Measurements from ENCODE around the gene MCMBP. TPM values are rescaled to one million over a fixed set of nuclear protein-coding genes. Genes with fewer than 3 reads are reported as not detected.
A peak's percentile ranks its signal among the peaks of the same experiment; 100 is the strongest.

MCMBP gene
- 10 to 100 TPM; 24.2 to 54.9 (median 41.8) TPM for total RNA-seq

GRCh38 chr10:119872610-119872859 is at the start of gene MCMBP:
MCMBP (minus strand) TSS chr10:119872843; CDS start chr10:119872584, 259 bp downstream.
- intact Hi-C loops (cut with DNase I), result no loop called here
- H3K27me3 ChIP-seq, result no peaks in the 10 kb centered on the region
- peak within 1 kb of the TSS; percentile 78 to 97 (median 92) for H3K4me3 ChIP-seq
- no peaks in the 10 kb centered on the region for H3K9me3 ChIP-seq
- peak in 2 of 4 donors; percentile 4 to 84 for TF ChIP-seq POLR2A (IDR thresholded peaks at IDR 0.05)
- no peak for TF ChIP-seq CTCF (IDR thresholded peaks at IDR 0.05)
- DNase-seq, result no peak
- H3K27ac ChIP-seq, result peak within 1 kb of the TSS; percentile 94 to 98 (median 96)
- H3K4me1 ChIP-seq, result peaks cover 6 to 40% (median 21%) of the 10 kb centered on the region in 3 donors
- H3K36me3 ChIP-seq, result no peaks in the 10 kb centered on the region
- WGBS, 2 donors, result no CpG with 5 or more reads among the region's 42 CpGs

- Histone ChIP-seq H3K9me3 (no peaks in the 10 kb centered on the region), H3K27ac (no peak overlapping the region), H3K4me1 (peaks cover 0 to 14% (median 0%) of the 10 kb centered on the region in 3 donors), H3K36me3 (peaks cover 6 to 100% (median 21%) of the 10 kb centered on the region in 3 donors), H3K27me3 (no peaks in the 10 kb centered on the region), H3K4me3 (no peak overlapping the region)
- TF ChIP-seq POLR2A (IDR thresholded peaks at IDR 0.05), result no peak
- TF ChIP-seq CTCF (IDR thresholded peaks at IDR 0.05), result no peak
- DNase-seq, result no peak
- intact Hi-C loops (cut with DNase I), result no loop called here
- WGBS, 2 donors, result 60 to 73% methylated on average over 1 of the region's 1 CpG
These were observed 47.2 kb upstream of the MCMBP start for GRCh38 chr10:119919826-119920225.

- Histone ChIP-seq H3K27ac (no peak overlapping the region), H3K36me3 (peaks cover 6 to 100% (median 21%) of the 10 kb centered on the region in 3 donors), H3K4me1 (peaks cover 0 to 15% (median 0%) of the 10 kb centered on the region in 3 donors), H3K4me3 (no peak overlapping the region), H3K27me3 (no peaks in the 10 kb centered on the region), H3K9me3 (no peaks in the 10 kb centered on the region)
- WGBS, 2 donors, result 87 to 98% methylated on average over 3 of the region's 3 CpGs
- TF ChIP-seq CTCF (IDR thresholded peaks at IDR 0.05), result no peak
- no peak for TF ChIP-seq POLR2A (IDR thresholded peaks at IDR 0.05)
- no peak for DNase-seq
- intact Hi-C loops (cut with DNase I), result no loop called here
These were observed 46.6 kb upstream of the MCMBP start for GRCh38 chr10:119919271-119919670.

GRCh38 chr10:119917777-119918176 is 45.1 kb upstream of the MCMBP start:
- Histone ChIP-seq H3K27ac (no peak overlapping the region), H3K4me1 (peaks cover 0 to 15% (median 0%) of the 10 kb centered on the region in 3 donors), H3K4me3 (no peak overlapping the region), H3K27me3 (no peaks in the 10 kb centered on the region), H3K36me3 (peaks cover 0 to 99% (median 21%) of the 10 kb centered on the region in 3 donors), H3K9me3 (no peaks in the 10 kb centered on the region)
- TF ChIP-seq POLR2A (IDR thresholded peaks at IDR 0.05), result no peak
- TF ChIP-seq CTCF (IDR thresholded peaks at IDR 0.05), result no peak
- DNase-seq, result no peak
- WGBS, 2 donors, result 79 to 87% methylated on average over 3 of the region's 3 CpGs
- intact Hi-C loops (cut with DNase I), result no loop called here

- H3K27me3 ChIP-seq, result no peaks in the 10 kb centered on the region
- intact Hi-C loops (cut with DNase I), result no loop called here
- TF ChIP-seq POLR2A (IDR thresholded peaks at IDR 0.05), result no peak
- no peak for TF ChIP-seq CTCF (IDR thresholded peaks at IDR 0.05)
- H3K4me3 ChIP-seq, result no peak overlapping the region
- peaks cover 0 to 9% (median 0%) of the 10 kb centered on the region in 3 donors for H3K4me1 ChIP-seq
- no peak for DNase-seq
- no peak overlapping the region for H3K27ac ChIP-seq
- no peaks in the 10 kb centered on the region for H3K9me3 ChIP-seq
- peaks cover 0 to 98% (median 6%) of the 10 kb centered on the region in 3 donors for H3K36me3 ChIP-seq
- WGBS, 2 donors, result 93 to 99% methylated on average over 6 of the region's 6 CpGs
These were observed 38.0 kb upstream of the MCMBP start for GRCh38 chr10:119910689-119911088.

Data from esophagus squamous epithelium (tissue), 5 donors.